IPS DF 4.7 (cell line): ENCODE measurements around the gene AXIN1.

Experiments
- DNase-seq: peaks from one replicate; pipeline ENCODE4 v3.0.0-alpha.2; 2013; ENCODE audit warnings: low spot score; ENCODE audit errors: extremely low read depth

AXIN1 gene

DNA sequence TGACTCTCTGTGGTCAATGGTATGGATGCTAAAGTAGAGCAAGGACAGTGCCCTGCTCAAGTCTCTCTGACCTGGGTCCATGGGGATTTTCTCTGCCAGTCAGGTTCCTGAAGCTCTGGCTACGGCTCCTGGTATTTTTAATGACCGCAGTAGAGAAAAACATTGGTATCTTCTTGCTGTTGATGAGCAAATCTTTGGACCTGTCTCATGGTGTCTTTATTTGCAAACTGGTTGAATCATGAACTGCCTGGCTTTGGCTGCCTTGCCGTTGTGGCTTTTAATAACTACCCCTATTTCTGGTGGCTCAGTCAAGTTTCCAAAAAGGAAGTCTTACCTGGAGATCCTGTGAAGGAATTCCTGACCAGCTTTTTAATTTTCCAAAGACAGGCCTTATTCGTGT is 109.2 kb downstream of the AXIN1 start:
- no peak for DNase-seq

DNA sequence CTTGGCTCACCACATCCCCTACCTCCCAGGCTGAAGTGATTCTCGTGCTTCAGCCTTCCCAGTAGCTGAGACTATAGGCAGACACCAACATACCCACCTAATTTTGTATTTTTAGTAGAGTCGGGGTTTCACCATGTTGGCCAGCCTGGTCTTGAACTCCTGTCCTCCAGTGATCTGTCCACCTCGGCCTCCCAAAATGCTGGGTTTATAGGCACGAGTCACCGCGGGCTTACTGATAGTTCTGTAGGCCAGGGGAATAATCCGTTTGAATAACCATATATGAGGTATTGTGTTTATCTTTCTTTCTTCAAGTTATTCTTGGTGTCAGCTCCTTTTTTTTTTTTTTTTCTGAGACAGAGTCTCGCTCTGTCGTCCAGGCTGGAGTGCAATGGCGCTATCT is 110.2 kb downstream of the AXIN1 start:
- DNase-seq: no peak

DNA sequence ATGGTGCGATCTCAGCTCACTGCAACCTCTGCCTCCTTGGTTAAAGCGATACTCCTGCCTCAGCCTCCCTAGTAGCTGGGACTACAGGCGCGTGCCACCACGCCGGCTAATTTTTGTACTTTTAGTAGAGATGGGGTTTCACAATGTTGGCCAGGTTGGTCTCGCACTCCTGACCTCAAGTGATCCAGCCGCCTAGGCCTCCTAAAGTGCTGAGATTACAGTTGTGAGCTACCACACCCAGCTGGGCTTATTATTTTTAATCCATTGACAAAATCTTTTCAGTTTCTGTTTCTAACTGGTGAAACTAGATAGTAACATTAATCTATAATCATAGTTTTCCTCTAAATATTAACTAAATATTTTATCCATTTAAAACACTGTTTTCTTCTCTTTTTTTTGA is 112.0 kb downstream of the AXIN1 start:
- no peak for DNase-seq

DNA sequence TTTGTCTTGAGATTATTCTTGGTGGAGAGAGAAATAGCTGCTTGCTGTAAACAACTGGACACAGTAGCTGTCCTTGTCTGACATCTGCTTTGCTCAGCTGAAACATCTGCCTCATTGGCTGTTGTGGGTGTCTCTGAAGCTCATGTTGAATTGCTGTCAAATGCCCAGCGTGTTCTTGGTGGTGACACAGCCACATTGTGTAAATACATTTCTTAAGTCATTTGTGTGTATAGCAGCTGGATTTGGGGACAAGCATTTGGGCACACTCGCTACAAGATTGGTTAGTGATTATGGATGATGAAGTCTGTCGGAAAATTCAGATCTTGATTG is 112.6 kb downstream of the AXIN1 start:
- no peak for DNase-seq
